Measurements from ENCODE around the gene ACVR1. TPM values are rescaled to one million over a fixed set of nuclear protein-coding genes. Genes with fewer than 3 reads are reported as not detected.

Gene ACVR1
- total and polyA plus RNA-seq, 2 experiments from 2014 or later = 8.9 to 21.5 TPM

DNA sequence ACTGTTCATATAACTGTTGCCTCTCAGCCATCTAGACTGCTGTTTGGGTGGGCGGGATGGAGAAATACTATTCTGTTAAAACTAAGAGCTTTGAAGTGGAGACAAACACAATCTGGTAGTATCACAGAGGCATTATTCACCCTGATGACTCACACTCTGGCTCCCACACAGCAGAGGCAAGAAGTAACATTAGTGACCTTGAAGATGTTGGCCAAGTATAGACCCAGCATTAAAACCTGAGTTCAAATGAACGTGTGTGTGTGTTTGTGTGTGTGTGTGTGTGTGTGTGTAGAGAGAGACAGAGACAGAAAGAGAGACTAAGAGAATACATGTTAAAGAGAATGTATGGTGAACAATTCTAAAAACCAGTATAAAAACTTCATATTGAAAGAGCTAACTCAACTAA, 22.5 kb upstream of the ACVR1 start (continued):
- TF ChIP-seq, protein P1, sequence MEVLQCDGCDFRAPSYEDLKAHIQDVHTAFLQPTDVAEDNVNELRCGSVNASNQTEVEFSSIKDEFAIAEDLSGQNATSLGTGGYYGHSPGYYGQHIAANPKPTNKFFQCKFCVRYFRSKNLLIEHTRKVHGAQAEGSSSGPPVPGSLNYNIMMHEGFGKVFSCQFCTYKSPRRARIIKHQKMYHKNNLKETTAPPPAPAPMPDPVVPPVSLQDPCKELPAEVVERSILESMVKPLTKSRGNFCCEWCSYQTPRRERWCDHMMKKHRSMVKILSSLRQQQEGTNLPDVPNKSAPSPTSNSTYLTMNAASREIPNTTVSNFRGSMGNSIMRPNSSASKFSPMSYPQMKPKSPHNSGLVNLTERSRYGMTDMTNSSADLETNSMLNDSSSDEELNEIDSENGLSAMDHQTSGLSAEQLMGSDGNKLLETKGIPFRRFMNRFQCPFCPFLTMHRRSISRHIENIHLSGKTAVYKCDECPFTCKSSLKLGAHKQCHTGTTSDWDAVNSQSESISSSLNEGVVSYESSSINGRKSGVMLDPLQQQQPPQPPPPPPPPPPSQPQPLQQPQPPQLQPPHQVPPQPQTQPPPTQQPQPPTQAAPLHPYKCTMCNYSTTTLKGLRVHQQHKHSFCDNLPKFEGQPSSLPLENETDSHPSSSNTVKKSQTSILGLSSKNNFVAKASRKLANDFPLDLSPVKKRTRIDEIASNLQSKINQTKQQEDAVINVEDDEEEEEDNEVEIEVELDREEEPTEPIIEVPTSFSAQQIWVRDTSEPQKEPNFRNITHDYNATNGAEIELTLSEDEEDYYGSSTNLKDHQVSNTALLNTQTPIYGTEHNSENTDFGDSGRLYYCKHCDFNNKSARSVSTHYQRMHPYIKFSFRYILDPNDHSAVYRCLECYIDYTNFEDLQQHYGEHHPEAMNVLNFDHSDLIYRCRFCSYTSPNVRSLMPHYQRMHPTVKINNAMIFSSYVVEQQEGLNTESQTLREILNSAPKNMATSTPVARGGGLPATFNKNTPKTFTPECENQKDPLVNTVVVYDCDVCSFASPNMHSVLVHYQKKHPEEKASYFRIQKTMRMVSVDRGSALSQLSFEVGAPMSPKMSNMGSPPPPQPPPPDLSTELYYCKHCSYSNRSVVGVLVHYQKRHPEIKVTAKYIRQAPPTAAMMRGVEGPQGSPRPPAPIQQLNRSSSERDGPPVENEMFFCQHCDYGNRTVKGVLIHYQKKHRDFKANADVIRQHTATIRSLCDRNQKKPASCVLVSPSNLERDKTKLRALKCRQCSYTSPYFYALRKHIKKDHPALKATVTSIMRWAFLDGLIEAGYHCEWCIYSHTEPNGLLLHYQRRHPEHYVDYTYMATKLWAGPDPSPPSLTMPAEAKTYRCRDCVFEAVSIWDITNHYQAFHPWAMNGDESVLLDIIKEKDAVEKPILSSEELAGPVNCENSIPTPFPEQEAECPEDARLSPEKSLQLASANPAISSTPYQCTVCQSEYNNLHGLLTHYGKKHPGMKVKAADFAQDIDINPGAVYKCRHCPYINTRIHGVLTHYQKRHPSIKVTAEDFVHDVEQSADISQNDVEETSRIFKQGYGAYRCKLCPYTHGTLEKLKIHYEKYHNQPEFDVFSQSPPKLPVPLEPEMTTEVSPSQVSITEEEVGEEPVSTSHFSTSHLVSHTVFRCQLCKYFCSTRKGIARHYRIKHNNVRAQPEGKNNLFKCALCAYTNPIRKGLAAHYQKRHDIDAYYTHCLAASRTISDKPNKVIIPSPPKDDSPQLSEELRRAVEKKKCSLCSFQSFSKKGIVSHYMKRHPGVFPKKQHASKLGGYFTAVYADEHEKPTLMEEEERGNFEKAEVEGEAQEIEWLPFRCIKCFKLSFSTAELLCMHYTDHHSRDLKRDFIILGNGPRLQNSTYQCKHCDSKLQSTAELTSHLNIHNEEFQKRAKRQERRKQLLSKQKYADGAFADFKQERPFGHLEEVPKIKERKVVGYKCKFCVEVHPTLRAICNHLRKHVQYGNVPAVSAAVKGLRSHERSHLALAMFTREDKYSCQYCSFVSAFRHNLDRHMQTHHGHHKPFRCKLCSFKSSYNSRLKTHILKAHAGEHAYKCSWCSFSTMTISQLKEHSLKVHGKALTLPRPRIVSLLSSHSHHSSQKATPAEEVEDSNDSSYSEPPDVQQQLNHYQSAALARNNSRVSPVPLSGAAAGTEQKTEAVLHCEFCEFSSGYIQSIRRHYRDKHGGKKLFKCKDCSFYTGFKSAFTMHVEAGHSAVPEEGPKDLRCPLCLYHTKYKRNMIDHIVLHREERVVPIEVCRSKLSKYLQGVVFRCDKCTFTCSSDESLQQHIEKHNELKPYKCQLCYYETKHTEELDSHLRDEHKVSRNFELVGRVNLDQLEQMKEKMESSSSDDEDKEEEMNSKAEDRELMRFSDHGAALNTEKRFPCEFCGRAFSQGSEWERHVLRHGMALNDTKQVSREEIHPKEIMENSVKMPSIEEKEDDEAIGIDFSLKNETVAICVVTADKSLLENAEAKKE (CRISPR knock-in tag; IDR thresholded peaks at IDR 0.05) = no peak
- TF ChIP-seq, protein P2, sequence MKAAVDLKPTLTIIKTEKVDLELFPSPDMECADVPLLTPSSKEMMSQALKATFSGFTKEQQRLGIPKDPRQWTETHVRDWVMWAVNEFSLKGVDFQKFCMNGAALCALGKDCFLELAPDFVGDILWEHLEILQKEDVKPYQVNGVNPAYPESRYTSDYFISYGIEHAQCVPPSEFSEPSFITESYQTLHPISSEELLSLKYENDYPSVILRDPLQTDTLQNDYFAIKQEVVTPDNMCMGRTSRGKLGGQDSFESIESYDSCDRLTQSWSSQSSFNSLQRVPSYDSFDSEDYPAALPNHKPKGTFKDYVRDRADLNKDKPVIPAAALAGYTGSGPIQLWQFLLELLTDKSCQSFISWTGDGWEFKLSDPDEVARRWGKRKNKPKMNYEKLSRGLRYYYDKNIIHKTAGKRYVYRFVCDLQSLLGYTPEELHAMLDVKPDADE (IDR thresholded peaks at IDR 0.05) = no peak

DNA sequence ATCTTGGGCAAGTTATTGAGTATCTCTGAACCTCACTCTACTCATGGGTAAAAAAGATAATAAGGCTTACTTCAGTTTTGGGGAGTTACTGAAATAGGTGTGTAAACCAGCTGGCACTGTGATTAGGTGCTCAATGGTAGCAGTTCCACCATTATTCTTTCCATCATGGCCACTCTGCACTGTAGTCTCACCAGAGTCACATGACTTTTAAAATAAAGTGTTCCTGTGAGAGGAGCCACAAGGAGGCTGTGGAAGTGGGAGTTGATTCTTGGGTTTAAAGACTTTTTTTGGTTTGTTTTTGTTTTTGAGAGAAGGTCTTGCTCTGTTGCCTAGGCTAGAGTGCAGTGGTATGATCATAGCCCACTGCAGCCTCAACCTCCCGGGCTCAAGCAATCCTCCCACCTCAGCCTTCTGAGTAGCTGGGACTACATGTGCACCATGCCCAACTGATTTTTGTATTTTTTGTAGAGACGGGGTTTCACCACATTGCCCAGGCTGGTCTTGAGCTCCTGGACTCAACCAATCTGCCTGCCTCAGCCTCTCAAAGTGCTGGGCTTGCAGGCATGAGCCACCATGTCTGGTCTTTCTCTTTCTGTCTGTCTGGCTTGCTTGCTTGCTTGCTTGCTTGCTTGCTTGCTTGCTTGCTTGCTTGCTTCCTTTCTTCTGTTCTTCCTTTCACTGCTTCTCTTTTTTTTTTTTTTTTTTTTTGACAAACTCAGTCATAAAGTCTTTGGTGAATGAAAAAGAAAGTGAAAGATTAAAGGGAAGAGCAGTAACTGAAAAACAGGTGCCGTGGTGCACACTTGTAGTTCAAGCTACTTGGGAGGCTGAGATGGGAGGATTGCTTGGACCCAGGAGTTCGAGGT, 21.2 kb upstream of the ACVR1 start:
- Mint-ChIP-seq H3K4me1 (peaks cover 37% of the 10 kb centered on the region), H3K27ac (no peak overlapping the region; the same call in 1 of the 2 replicates), H3K4me3 (no peak overlapping the region), H3K27me3 (ENCODE audit: insufficient read depth, low read depth, poor library complexity) (peaks cover 8% of the 10 kb centered on the region), H3K36me3 (ENCODE audit: low read depth) (no peaks in the 10 kb centered on the region), H3K9me3 (no peaks in the 10 kb centered on the region)
- H3K27me3 ChIP-seq (ENCODE audit: insufficient read depth) = no peaks in the 10 kb centered on the region
- no peak overlapping the region for H3K4me3 ChIP-seq
- H4K20me1 ChIP-seq (replicated peaks; ENCODE audit: insufficient read depth) = no peaks in the 10 kb centered on the region
- DNase-seq (ENCODE audit: low spot score) (no peak), ATAC-seq (no peak)
- H3K27ac ChIP-seq (ENCODE audit: low read depth) = no peak overlapping the region
- no peaks in the 10 kb centered on the region for H3K36me3 ChIP-seq (ENCODE audit: insufficient read depth)
- no peak overlapping the region for H2AFZ ChIP-seq
- H3F3A ChIP-seq (replicated peaks; ENCODE audit: low read depth) = no peaks in the 10 kb centered on the region
- no peak overlapping the region for H3K4me2 ChIP-seq
- H3K9me2 ChIP-seq (ENCODE audit: insufficient read depth) = 0 out of 2 replicates have a peak, but pooled peaks cover 4% of the 10 kb centered on the region
- H3K4me1 ChIP-seq (ENCODE audit: insufficient read depth) = peaks cover 38% of the 10 kb centered on the region
- H3K79me2 ChIP-seq (replicated peaks; ENCODE audit: insufficient read depth) = no peaks in the 10 kb centered on the region
- TF ChIP-seq, protein P2 (IDR thresholded peaks at IDR 0.05) = no peak
- TF ChIP-seq, protein P3, sequence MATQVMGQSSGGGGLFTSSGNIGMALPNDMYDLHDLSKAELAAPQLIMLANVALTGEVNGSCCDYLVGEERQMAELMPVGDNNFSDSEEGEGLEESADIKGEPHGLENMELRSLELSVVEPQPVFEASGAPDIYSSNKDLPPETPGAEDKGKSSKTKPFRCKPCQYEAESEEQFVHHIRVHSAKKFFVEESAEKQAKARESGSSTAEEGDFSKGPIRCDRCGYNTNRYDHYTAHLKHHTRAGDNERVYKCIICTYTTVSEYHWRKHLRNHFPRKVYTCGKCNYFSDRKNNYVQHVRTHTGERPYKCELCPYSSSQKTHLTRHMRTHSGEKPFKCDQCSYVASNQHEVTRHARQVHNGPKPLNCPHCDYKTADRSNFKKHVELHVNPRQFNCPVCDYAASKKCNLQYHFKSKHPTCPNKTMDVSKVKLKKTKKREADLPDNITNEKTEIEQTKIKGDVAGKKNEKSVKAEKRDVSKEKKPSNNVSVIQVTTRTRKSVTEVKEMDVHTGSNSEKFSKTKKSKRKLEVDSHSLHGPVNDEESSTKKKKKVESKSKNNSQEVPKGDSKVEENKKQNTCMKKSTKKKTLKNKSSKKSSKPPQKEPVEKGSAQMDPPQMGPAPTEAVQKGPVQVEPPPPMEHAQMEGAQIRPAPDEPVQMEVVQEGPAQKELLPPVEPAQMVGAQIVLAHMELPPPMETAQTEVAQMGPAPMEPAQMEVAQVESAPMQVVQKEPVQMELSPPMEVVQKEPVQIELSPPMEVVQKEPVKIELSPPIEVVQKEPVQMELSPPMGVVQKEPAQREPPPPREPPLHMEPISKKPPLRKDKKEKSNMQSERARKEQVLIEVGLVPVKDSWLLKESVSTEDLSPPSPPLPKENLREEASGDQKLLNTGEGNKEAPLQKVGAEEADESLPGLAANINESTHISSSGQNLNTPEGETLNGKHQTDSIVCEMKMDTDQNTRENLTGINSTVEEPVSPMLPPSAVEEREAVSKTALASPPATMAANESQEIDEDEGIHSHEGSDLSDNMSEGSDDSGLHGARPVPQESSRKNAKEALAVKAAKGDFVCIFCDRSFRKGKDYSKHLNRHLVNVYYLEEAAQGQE (IDR thresholded peaks at IDR 0.05; ENCODE audit: unreplicated experiment) = no peak
- no peak for TF ChIP-seq POLR2AphosphoS5 (IDR thresholded peaks at IDR 0.05; ENCODE audit: low read depth)
- no peak for TF ChIP-seq CREB1 (CRISPR knock-in tag; IDR thresholded peaks at IDR 0.05; ENCODE audit: low read depth)
- TF ChIP-seq EZH2phosphoT487 (IDR thresholded peaks at IDR 0.05; ENCODE audit: unreplicated experiment) = no peak
- TF ChIP-seq STAT1 (IDR thresholded peaks at IDR 0.05; ENCODE audit: unreplicated experiment) = no peak
- no peak for TF ChIP-seq EZH2 (IDR thresholded peaks at IDR 0.05; ENCODE audit: low read depth, unreplicated experiment)
- TF ChIP-seq, protein P4, sequence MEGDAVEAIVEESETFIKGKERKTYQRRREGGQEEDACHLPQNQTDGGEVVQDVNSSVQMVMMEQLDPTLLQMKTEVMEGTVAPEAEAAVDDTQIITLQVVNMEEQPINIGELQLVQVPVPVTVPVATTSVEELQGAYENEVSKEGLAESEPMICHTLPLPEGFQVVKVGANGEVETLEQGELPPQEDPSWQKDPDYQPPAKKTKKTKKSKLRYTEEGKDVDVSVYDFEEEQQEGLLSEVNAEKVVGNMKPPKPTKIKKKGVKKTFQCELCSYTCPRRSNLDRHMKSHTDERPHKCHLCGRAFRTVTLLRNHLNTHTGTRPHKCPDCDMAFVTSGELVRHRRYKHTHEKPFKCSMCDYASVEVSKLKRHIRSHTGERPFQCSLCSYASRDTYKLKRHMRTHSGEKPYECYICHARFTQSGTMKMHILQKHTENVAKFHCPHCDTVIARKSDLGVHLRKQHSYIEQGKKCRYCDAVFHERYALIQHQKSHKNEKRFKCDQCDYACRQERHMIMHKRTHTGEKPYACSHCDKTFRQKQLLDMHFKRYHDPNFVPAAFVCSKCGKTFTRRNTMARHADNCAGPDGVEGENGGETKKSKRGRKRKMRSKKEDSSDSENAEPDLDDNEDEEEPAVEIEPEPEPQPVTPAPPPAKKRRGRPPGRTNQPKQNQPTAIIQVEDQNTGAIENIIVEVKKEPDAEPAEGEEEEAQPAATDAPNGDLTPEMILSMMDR (conservative IDR thresholded peaks at IDR 0.05; ENCODE audit: low read depth in 2 of 2) = no peak

Data from GM23338 (cell line).